GM23338 (cell line): ENCODE measurements around the gene ISG15. TPM values are rescaled to one million over a fixed set of nuclear protein-coding genes. Genes with fewer than 3 reads are reported as not detected.

ENCODE experiments used
- ATAC-seq: fragments of 200-7000 bp; cut with Tn5 transposase; 3 replicates; pipeline ENCODE4 v1.9.1; 2020
- DNase-seq: peaks from one replicate; pipeline ENCODE4 v3.0.0-alpha.2; 2015; ENCODE audit warnings: low spot score
- H2AFZ ChIP-seq: fragments of 200-600 bp; sonication (generic); 2 replicates; pipeline ENCODE4 v1.8.0; 2016; ENCODE audit warnings: antibody characterized with exemption, mild to moderate bottlenecking, moderate library complexity
- H3F3A ChIP-seq: fragments of 200-600 bp; sonication (generic); replicated peaks from 2 replicates; pipeline ENCODE4 v1.8.0; 2017; ENCODE audit warnings: antibody characterized with exemption, mixed run types, low read depth
- H3K27ac ChIP-seq: fragments of 200-600 bp; sonication (generic); 2 replicates; pipeline ENCODE4 v1.6.1; 2016; ENCODE audit warnings: low read depth
- H3K27me3 ChIP-seq: fragments of 200-600 bp; sonication (generic); 2 replicates; pipeline ENCODE4 v1.8.0; 2016; ENCODE audit warnings: mild to moderate bottlenecking, mixed run types, moderate library complexity; ENCODE audit not compliant: insufficient read depth
- H3K36me3 ChIP-seq: fragments of 200-600 bp; sonication (generic); 2 replicates; pipeline ENCODE4 v1.8.0; 2016; ENCODE audit warnings: mild to moderate bottlenecking; ENCODE audit not compliant: insufficient read depth
- H3K4me1 ChIP-seq: fragments of 200-600 bp; sonication (generic); 2 replicates; pipeline ENCODE4 v1.8.0; 2016; ENCODE audit warnings: mild to moderate bottlenecking, moderate library complexity; ENCODE audit not compliant: insufficient read depth
- H3K4me2 ChIP-seq: fragments of 200-600 bp; sonication (generic); 2 replicates; pipeline ENCODE4 v1.7.1; 2017; ENCODE audit warnings: mixed run types
- H3K4me3 ChIP-seq: fragments of 200-600 bp; sonication (generic); 2 replicates; pipeline ENCODE4 v1.6.1; 2016; ENCODE audit warnings: mixed run types
- H3K79me2 ChIP-seq: fragments of 200-600 bp; sonication (generic); replicated peaks from 2 replicates; pipeline ENCODE4 v1.8.0; 2017; ENCODE audit warnings: mild to moderate bottlenecking; ENCODE audit not compliant: insufficient read depth
- H3K9me2 ChIP-seq: fragments of 200-600 bp; sonication (generic); 2 replicates; pipeline ENCODE4 v1.8.0; 2017; ENCODE audit not compliant: insufficient read depth
- H4K20me1 ChIP-seq: fragments of 200-600 bp; sonication (generic); replicated peaks from 2 replicates; pipeline ENCODE4 v1.8.0; 2017; ENCODE audit warnings: mild to moderate bottlenecking; ENCODE audit not compliant: insufficient read depth
- H3K27ac Mint-ChIP-seq: 2 replicates; pipeline ENCODE4 v1.8.0; 2020; ENCODE audit warnings: inconsistent platforms, mild to moderate bottlenecking, moderate library complexity, mixed read lengths
- H3K27me3 Mint-ChIP-seq: 3 replicates; pipeline ENCODE4 v1.8.0; 2022; ENCODE audit warnings: low read depth, mild to moderate bottlenecking, moderate library complexity, mixed read lengths, inconsistent platforms; ENCODE audit not compliant: insufficient read depth, poor library complexity
- H3K36me3 Mint-ChIP-seq: 3 replicates; pipeline ENCODE4 v1.8.0; 2021; ENCODE audit warnings: low read depth, mild to moderate bottlenecking, inconsistent platforms, moderate library complexity, mixed read lengths
- H3K4me1 Mint-ChIP-seq: 3 replicates; pipeline ENCODE4 v1.8.0; 2020; ENCODE audit warnings: mild to moderate bottlenecking, inconsistent platforms, mixed read lengths
- H3K4me3 Mint-ChIP-seq: 3 replicates; pipeline ENCODE4 v1.8.0; 2021; ENCODE audit warnings: moderate library complexity, mild to moderate bottlenecking, inconsistent platforms, mixed read lengths
- H3K9me3 Mint-ChIP-seq: 3 replicates; pipeline ENCODE4 v1.8.0; 2020; ENCODE audit warnings: moderate library complexity, mild to moderate bottlenecking, inconsistent platforms, mixed read lengths
- CREB1 ChIP-seq: fragments of 250-450 bp; sonication (Bioruptor Pico); IDR thresholded peaks from 2 replicates; pipeline ENCODE4 v1.5.0; 2020; ENCODE audit warnings: low read depth, mild to moderate bottlenecking, moderate library complexity
- CTCF ChIP-seq, 2 experiments: fragments of 200-600 bp in 1 of 2; sonication (generic) in 1 of 2; conservative IDR thresholded peaks; 2 replicates each; pipeline versions ENCODE4 v1.5.1 to v1.6.1; 2016 to 2017; ENCODE audit warnings: antibody characterized with exemption in 2 of 2, low read depth in 2 of 2, mild to moderate bottlenecking in 2 of 2, moderate library complexity in 1 of 2
- ETS1 ChIP-seq: IDR thresholded peaks from 2 replicates; pipeline ENCODE4 v1.6.1; 2016; ENCODE audit warnings: antibody characterized with exemption
- EZH2 ChIP-seq: fragments of 200-600 bp; sonication (generic); IDR thresholded peaks from one replicate; pipeline ENCODE4 v1.8.0; 2017; ENCODE audit warnings: antibody characterized with exemption, mild to moderate bottlenecking, low read depth; ENCODE audit not compliant: unreplicated experiment
- EZH2phosphoT487 ChIP-seq: fragments of 200-600 bp; sonication (generic); IDR thresholded peaks from one replicate; pipeline ENCODE4 v1.8.1; 2018; ENCODE audit warnings: antibody characterized with exemption; ENCODE audit not compliant: unreplicated experiment
- JUNB ChIP-seq: IDR thresholded peaks from one replicate; pipeline ENCODE4 v1.6.1; 2016; ENCODE audit warnings: antibody characterized with exemption; ENCODE audit not compliant: unreplicated experiment
- NANOG ChIP-seq: IDR thresholded peaks from 2 replicates; pipeline ENCODE4 v1.6.1; 2016; ENCODE audit warnings: antibody characterized with exemption, borderline replicate concordance
- POLR2AphosphoS5 ChIP-seq: IDR thresholded peaks from 2 replicates; pipeline ENCODE4 v1.6.1; 2016; ENCODE audit warnings: antibody characterized with exemption, low read depth
- REST ChIP-seq: IDR thresholded peaks from one replicate; pipeline ENCODE4 v1.6.1; 2018; ENCODE audit warnings: antibody characterized with exemption; ENCODE audit not compliant: unreplicated experiment
- STAT1 ChIP-seq: IDR thresholded peaks from one replicate; pipeline ENCODE4 v1.6.1; 2016; ENCODE audit warnings: antibody characterized with exemption; ENCODE audit not compliant: unreplicated experiment
- ZNF114 ChIP-seq: fragments of 250-450 bp; sonication (Bioruptor Pico); IDR thresholded peaks from 2 replicates; pipeline ENCODE4 v1.5.0; 2020; ENCODE audit warnings: mild to moderate bottlenecking, moderate library complexity
- ZNF331 ChIP-seq: fragments of 250-450 bp; sonication (Bioruptor Pico); IDR thresholded peaks from 2 replicates; pipeline ENCODE4 v1.5.0; 2020; ENCODE audit warnings: low read depth, mild to moderate bottlenecking, moderate library complexity
- ZNF462 ChIP-seq: fragments of 250-450 bp; sonication (Bioruptor Pico); IDR thresholded peaks from 2 replicates; pipeline ENCODE4 v1.5.0; 2020; ENCODE audit warnings: mild to moderate bottlenecking, moderate library complexity
- polyA plus RNA-seq: library from polyadenylated mRNA; unstranded; fragments of >200 nt; fragmentation: Nextera tagmentation; extraction: Ambion mirVana; gene quantifications from 2 replicates; pipeline ENCODE4 v1.2.1, GENCODE V29; 2016
- total RNA-seq: library from RNA; depleted of rRNA; stranded (reverse); fragments of >200 nt; shearing (Covaris generic); gene quantifications from 2 replicates; pipeline ENCODE4 v1.2.3, GENCODE V29; 2014

The ISG15 gene
- total and polyA plus RNA-seq, 2 experiments from 2014 or later, result 52.9 to 101 TPM

DNA sequence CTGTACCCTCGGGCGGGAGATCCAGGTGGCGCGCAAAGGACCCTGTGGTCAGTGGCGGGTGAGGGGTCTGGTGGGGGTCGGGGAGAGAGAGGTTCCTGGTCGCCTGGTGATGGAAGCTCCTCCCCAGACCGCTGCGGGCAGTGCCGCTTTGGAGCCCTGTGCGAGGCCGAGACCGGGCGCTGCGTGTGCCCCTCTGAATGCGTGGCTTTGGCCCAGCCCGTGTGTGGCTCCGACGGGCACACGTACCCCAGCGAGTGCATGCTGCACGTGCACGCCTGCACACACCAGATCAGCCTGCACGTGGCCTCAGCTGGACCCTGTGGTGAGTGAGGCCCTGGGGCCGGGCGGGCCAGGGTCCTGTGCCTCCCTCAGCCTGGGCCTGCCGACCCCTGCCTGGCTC is 30.1 kb downstream of the ISG15 start:
- Histone ChIP-seq H3K27ac (no peak overlapping the region), H3F3A (no peaks in the 10 kb centered on the region), H3K9me2 (no peaks in the 10 kb centered on the region), H3K36me3 (no peaks in the 10 kb centered on the region), H3K4me1 (peaks cover 7% of the 10 kb centered on the region; the same call in 1 of the 2 replicates), H3K27me3 (peaks cover 20% of the 10 kb centered on the region), H2AFZ (no peak overlapping the region), H3K79me2 (no peaks in the 10 kb centered on the region), H3K4me3 (no peak overlapping the region), H3K4me2 (no peak overlapping the region), H4K20me1 (peaks cover 9% of the 10 kb centered on the region; the same call in 1 of the 2 replicates)
- Mint-ChIP-seq H3K27me3 (peaks cover 26% of the 10 kb centered on the region), H3K4me3 (no peak overlapping the region), H3K9me3 (no peaks in the 10 kb centered on the region), H3K27ac (no peak overlapping the region), H3K4me1 (peaks cover 4% of the 10 kb centered on the region; the same call in 2 of the 3 replicates), H3K36me3 (peaks cover 17% of the 10 kb centered on the region)
- DNase-seq (no peak), ATAC-seq (no peak)
- TF ChIP-seq CTCF (conservative IDR thresholded peaks at IDR 0.05; ENCODE audit: low read depth in 2 of 2) (no peak), ETS1 (no peak), POLR2AphosphoS5 (no peak), EZH2phosphoT487 (no peak), ZNF114 (CRISPR knock-in tag) (no peak), ZNF462 (CRISPR knock-in tag) (no peak), REST (no peak), NANOG (no peak), ZNF331 (CRISPR knock-in tag) (no peak), STAT1 (no peak), CREB1 (CRISPR knock-in tag) (no peak), JUNB (no peak), EZH2 (no peak)
